ENCODE data around the gene SVOPL.

SVOPL gene

DNA sequence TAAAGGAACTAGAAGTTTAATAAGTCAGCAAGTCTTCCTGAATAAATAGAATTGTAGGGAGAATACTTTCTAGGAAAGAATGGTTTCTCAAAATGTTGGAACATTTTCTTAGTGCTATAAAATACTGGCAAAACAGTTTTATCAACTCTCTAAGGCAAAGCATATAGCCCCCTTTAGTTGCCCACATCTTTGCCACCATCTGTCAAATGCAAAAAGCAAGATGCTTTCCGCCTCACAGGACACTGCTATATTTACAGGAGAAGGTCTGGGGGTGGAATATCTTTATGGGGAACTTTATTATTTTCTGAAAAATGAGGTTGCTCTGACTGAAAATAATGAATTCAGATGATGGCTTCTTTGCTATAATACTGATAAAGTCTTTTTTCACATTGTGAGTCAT, 78.3 kb downstream of the SVOPL start:
- in situ Hi-C loops (cut with MboI; ENCODE audit: low pct_unique_long_range_greater_than_20kb, low sequenced_read_pairs) = no loop called here
- no peak for DNase-seq

DNA sequence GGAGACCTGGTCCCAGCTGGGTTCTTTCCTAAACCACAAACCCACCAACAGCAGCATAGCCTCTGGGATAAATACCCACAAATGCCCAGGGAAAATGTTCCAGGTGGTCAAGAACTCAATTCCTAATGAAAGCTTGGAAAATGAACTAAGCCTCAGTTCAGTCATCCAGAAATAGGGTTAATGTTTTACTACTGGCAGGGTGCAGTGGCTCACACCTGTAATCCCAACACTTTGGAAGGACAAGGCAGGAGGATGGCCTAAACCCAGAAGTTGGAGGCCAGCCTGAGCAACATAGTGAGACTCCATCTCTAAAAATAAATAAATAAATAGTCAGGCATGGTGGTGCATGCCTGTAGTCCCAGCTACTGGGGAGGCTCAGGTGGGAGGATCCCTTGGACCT, 82.2 kb downstream of the SVOPL start:
- in situ Hi-C loops (cut with MboI; ENCODE audit: low pct_unique_long_range_greater_than_20kb, low sequenced_read_pairs) = no loop called here
- DNase-seq = no peak

DNA sequence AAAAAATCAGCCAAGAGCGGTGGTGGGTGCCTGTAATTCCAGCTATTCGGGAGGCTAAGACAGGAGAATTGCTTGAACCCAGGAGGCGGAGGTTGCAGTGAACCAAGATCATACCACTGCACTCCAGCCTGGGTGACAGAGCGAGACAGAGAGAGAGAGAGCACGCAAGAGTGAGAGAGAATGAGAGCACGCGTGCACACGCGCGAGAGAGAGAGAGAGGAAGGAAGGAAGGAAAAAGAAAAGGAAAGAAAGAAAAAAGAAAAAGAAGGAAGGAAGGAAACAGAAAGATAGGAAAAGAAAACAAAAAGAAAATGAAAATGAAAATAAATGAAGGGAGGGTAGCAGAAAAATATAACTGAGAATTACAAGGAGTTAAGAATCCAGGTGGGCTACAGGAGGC, 82.7 kb downstream of the SVOPL start:
- in situ Hi-C loops (cut with MboI; ENCODE audit: low pct_unique_long_range_greater_than_20kb, low sequenced_read_pairs) = no loop called here
- DNase-seq = no peak

DNA sequence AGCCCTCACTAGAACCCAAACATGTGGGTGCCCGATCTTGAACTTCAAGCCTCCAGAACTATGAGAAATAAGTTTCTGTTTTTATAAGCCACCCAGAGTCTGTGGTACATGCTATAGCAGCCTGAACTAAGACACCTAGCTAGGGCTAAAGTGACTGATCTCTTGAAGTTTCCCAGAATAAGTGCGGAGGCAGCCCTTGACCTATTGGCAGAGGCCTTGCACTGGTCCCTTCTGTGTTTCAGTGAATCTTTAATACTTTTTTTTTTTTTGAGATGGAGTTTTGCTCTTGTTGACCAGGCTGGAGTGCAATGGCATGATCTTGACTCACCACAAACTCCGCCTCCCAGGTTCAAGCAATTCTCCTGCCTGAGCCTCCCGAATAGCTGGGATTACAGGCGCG, 85.1 kb downstream of the SVOPL start:
- DNase-seq = no peak
- in situ Hi-C loops (cut with MboI; ENCODE audit: low pct_unique_long_range_greater_than_20kb, low sequenced_read_pairs) = no loop called here

DNA sequence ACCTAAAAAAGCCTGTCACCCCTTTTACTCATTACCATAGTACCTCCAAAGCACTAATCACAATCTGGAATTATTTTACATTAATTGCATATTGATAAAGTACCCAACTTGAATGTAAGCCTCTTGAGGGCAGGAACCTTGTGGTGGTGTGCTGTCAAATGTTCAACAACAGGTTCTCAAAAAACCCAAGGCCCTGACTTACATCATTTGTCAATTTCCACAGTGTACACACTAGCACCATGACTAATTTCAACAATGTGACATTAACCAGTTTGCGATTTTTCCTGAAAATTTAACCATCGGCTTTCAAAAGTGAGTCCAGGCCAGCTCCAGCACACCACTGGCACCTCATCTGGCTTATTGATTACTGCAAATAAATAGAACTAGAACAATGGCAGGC, 87.5 kb downstream of the SVOPL start:
- in situ Hi-C loops (cut with MboI; ENCODE audit: low pct_unique_long_range_greater_than_20kb, low sequenced_read_pairs) = no loop called here
- DNase-seq = no peak

DNA sequence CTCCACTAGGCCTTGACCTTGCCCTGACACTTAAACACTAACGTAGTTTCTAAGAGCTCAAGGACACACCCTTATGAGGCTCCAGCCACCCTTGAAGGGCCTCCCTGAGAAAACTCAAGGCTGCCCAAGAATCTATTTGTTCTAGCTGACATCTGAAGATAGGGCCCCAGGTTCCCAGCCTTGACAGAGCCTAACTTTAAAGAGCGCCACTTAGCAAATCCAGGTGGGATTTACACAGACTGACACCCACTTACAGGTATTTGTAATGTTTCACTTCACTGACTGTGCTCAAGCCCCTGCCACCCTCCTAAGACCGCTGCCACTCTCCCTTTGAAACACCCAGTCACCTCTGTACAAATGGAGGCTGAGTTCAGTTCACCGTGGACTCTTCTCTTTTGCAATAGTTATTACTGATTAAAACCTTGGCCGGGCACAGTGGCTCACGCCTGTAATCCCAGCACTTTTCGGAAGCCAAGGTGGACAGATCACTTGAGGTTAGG, 90.4 kb downstream of the SVOPL start:
- no peak for DNase-seq

DNA sequence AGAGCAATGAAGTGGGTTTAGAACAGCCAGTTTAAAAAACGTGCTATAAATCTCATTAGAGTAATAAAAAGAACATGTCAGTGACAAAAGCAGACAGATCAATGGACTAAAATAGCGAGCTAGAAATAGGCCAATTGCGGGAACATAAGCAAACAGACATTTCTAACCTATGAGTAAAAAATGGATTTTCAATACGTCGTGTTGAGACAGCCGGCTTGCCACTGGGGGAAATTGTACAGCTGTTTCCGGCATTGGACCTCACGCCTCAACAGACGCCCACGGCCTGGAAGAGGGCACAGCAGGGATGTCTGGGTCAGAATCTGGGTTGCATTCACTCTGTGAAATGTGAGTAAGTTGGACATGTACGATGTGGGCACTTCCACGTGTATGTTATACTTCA, 92.9 kb downstream of the SVOPL start:
- in situ Hi-C loops (cut with MboI; ENCODE audit: low pct_unique_long_range_greater_than_20kb, low sequenced_read_pairs) = no loop called here
- peak; percentile 51 for DNase-seq

More for the DNA sequence above, 90.4 kb downstream of the SVOPL start:
- in situ Hi-C loops (cut with MboI; ENCODE audit: low pct_unique_long_range_greater_than_20kb, low sequenced_read_pairs) = no loop called here

DNA sequence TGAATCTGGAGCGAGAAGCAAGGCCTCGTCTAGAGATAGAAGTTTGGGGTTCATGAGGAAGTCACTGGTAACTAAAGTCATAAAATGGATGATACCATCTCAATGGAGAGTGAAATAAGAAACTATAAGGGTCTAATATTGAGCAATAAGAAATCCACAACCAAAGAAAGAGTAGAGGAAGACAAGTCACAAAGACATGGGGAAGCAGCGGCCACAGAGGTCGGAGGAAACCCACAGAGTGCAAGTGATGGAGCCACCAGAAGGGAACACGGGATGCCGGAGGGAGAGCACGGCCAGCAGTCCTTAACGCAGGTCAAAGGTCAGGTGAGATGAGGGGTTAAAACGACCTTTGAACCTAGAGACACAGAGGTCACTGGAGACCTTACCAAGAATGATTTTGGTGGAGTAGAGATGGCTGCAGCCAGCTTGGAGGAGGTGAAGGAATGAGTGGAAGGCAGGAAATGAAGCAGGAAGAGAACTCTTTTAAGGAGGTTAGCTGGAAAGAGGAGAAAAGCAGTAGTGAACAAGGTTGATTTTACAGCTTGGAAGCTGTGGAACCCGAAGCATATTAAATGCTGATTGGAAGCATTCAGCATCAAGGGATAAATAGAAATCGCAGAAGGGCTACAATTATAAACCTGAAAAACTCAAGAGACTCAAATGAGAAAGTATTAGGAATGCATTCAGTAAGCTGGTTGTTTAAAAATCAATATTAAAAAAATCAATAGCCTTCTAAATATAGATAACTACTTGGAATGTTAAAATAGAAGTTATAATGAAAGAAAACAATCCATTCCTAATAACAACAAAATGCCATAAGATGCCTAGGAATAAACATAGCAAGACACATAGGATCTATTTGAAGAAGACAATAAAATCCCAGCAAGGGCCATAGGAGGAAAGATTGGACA, 93.7 kb downstream of the SVOPL start:
- in situ Hi-C loops (cut with MboI; ENCODE audit: low pct_unique_long_range_greater_than_20kb, low sequenced_read_pairs) = no loop called here
- peak; percentile 56 for DNase-seq

DNA sequence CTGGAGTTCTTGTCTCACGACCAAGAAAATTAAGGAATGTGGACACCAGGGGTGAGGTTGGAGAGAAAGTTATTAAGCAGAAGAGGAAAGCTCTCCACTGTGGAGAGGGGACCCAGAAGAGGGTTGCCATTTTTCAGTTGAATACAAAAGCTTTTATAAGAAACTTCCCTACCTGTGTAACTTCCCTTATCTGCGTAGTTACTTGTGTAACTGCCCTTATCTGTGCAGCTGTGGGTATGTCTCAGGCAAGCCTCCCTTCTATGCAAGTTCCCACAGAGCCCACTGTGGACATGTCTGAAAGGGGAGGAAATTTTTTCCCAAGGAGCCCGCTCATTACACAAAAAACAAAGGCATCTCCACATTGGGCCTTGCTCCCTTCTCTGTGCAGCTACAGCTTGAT, 94.9 kb downstream of the SVOPL start:
- peak; percentile 62 for DNase-seq
- in situ Hi-C loops (cut with MboI; ENCODE audit: low pct_unique_long_range_greater_than_20kb, low sequenced_read_pairs) = no loop called here

DNA sequence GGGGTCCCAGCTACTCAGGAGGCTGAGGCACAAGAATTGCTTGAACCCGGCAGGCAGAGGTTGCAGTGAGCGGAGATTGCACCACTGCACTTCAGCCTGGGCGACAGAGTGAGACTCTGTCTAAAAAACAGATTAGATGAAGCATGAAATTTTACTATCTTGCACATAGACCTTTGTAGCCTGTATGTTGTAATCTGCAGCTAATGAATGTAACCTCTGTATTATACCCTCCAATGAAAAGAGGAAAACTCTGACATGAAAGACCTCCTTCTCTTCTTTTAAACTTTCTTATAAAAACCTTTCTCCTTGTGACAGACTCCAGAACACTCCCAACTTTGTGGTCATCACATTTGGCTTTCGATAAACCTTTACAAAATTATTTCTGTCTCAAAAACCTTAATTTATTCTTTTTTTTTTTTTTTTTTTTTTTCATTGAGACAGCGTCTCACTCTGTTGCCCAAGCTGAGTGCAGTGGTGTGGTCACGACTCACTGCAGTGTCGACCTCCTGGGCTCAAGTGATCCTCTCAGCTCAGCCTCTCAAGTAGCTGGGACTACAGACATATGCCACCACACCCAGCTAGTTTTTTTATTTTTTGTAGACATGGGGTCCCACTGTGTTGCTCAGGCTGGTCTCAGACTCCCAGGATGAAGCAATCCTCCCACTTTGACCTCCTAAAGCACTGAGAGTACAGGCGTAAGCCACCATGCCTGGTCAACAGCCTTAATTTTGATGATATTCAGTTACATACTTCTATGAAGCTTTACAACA, 97.4 kb downstream of the SVOPL start:
- in situ Hi-C loops (cut with MboI; ENCODE audit: low pct_unique_long_range_greater_than_20kb, low sequenced_read_pairs) = no loop called here
- no peak for DNase-seq

DNA sequence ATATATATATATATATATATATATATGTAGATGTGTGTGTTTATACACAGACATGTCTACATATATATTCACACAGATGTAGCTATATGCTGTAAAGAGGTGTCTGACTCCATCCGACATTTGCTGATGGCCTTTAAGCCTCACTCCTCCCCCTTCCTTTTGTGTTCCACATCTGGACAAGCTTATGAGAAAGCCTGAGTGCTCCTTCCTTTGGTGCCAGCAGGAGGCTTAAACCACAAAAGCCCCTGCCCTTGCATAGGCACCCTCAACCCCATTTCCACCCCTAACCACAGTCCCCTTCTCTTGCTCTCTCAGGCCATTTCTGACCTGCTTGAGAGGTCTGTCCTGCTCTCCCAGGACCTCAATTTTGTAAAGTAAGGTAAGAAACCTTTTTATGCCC, 98.7 kb downstream of the SVOPL start:
- DNase-seq = peak; percentile 78
- in situ Hi-C loops (cut with MboI; ENCODE audit: low pct_unique_long_range_greater_than_20kb, low sequenced_read_pairs) = no loop called here

DNA sequence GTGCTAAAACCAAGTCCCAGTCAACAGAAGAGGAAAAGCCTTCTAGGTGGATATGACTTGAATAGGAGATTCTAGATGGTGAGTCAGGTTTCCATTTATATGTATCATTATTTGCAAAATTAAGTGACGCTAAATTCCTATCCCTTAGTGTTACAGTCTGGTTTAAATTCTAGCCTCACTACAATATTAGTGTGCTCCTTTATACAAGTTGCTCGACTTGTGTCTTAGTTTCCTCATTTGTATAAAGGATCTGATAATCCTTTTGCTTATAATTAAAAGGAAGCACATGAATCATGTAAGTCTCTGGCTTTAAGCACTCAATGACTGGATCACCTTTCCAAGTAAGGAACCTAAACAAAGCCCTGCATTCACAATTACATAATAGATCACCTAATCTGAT, 105.7 kb downstream of the SVOPL start:
- no peak for DNase-seq
- in situ Hi-C loops (cut with MboI; ENCODE audit: low pct_unique_long_range_greater_than_20kb, low sequenced_read_pairs) = no loop called here

DNA sequence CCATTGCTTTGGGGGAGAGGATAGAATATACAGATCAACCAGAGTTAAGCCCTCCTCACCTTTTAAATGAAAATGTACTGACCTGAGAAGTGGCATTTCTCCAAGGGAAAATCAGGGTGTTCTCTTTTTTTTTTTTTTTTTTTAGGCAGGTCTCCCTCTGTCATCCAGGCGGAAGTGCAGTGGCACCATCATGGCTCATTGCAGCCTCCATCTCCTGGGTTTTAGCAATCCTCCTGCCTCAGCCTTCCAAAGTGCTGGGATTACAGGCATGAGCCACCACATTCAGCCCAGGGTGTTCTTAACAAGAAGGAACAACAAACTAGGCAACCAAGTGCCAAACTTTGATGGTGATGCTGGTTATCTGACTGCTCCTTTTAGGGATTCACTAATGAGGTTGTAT, 111.0 kb downstream of the SVOPL start:
- in situ Hi-C loops (cut with MboI; ENCODE audit: low pct_unique_long_range_greater_than_20kb, low sequenced_read_pairs) = no loop called here
- no peak for DNase-seq

DNA sequence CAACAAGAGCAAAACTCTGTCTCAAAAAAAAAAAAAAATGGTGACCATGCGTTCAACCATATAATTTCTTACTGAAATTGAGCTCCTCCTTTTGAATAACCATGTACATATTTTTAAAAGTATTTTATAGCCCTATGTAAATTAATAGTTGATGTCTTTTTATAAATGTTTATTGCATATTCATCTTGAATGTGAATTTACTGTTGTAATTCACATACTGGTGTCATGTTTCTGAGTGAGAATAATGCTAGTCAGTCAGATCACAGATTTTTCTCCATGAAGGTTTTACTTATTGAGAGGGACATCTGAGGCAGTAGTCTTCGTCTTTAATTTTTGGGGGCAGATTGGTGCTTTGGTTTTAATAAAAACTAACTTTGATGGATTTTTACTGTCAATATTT, 112.2 kb downstream of the SVOPL start:
- in situ Hi-C loops (cut with MboI; ENCODE audit: low pct_unique_long_range_greater_than_20kb, low sequenced_read_pairs) = no loop called here
- DNase-seq = no peak

DNA sequence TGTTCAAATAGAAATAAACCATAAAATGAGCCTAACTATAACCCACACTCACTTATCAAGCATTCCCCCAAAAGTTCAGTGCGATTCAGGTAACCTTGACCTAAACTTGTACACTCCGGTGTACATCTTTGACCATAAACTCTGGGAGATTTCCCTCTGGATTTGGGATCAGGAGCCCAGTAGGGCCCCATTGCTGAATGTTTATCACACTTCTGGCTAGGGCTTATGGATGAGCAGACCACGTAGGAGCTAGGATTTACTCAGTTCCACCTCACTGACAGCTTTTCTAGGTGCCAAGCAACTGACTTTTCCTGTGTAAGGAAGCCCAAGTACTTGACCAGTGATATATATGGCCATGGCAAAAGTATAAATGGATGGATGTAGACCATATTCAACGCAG, 113.7 kb downstream of the SVOPL start:
- no peak for DNase-seq
- in situ Hi-C loops (cut with MboI; ENCODE audit: low pct_unique_long_range_greater_than_20kb, low sequenced_read_pairs) = no loop called here

DNA sequence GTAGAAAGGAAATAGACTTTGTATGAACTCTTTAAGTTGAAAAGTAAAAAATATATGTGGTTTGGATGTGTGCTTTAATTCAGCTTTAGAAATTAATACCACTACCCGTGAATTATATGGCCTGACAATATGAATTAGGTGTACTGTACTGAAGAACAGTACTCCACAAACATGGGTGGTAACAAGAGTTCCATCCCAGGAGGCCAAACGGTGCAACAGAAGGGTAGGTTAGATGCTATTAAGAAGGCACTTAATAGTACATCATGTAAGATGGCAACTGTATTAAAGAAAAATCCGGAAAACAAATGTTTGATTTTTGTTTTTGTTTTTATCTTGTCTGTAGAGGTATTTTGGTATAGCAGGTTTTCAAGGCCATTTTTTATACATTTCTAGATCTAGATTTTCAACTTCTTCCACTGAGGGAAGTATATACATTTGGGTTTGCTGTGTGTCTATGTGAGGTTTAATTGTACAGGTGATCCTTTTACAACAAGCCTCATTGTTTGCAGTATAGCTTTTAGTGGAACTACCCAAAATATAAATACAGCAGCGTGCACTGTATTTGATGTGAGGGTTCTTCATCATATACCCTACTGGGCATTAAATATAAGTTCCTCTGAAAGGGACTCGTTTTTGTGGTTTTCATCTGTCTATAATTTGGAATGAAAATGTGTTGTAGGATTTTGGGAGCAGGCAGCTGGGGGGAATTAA, 115.7 kb downstream of the SVOPL start:
- in situ Hi-C loops (cut with MboI; ENCODE audit: low pct_unique_long_range_greater_than_20kb, low sequenced_read_pairs) = no loop called here
- DNase-seq = no peak

DNA sequence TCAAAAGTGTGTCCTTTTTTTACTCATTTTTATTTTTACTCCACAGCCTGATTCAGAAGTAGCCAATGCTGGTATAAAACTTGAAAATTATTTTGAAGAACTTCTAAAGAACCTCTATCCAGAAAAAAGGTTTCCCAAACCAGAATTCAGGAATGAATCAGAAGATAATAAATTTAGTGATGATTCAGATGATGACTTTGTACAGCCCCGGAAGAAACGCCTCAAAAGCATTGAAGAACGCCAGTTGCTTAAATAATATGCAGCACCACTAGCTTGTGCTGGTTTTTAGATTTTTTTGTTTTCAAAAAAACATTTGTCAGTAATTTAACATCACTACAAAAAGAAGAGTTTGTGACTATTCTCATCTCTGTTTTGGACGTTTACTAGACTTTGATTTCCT, 116.5 kb downstream of the SVOPL start:
- no peak for DNase-seq
- in situ Hi-C loops (cut with MboI; ENCODE audit: low pct_unique_long_range_greater_than_20kb, low sequenced_read_pairs) = no loop called here

DNA sequence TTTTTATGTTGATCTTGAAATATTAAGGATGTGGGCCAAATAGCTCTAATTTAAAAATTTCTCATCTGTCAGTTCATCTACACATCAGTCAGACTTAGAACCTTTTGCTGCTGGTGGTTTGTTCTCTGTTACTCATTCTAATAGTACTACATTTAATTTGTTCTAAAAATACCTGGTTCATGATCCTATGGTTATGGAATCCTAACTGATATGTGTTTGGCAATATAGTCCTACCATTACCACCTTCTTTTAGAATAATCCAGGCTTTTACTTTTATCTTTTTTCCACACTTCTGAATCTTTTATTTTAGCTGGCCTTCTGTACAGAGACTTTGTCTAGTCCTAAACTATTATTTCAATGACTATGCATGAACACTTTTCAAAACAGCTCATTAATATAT, 116.9 kb downstream of the SVOPL start:
- no peak for DNase-seq
- in situ Hi-C loops (cut with MboI; ENCODE audit: low pct_unique_long_range_greater_than_20kb, low sequenced_read_pairs) = no loop called here

DNA sequence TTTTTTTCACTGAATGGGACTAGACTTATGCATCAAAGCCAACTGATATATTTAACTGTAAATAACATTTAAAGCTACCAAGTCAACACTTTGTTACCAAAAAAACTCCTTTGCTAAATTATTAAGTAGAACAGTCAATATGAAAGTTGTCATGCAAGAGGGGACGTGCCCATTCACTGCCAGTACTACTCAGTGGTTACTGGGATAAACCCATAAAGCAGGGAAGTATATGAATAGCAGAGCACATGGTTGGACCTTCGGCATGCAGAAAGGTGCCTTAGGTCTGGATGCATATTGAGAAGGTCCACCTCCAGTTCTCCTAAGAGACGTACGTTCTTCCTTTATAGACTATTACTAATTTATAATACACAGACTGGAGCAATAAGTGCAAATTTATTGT, 120.1 kb downstream of the SVOPL start:
- in situ Hi-C loops (cut with MboI; ENCODE audit: low pct_unique_long_range_greater_than_20kb, low sequenced_read_pairs) = no loop called here
- DNase-seq = no peak

DNA sequence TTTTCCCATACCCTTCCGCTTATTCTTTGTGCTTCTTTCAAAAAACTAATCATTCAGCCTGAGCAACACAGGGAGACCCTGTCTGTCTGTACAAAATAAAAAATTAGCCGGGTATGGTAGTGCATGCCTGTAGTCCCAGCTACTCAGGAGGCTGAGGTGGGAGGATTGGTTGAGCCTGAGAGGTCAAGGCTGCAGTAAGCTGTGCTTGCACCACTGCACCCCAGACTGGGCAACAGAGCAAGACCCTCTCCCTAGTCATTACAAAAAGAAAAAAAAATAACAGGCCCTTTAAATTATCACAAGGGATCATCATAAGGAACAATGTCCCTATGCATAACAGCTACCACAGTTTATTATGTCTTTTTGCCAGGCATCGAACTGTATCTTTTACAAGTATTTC, 121.5 kb downstream of the SVOPL start:
- in situ Hi-C loops (cut with MboI; ENCODE audit: low pct_unique_long_range_greater_than_20kb, low sequenced_read_pairs) = no loop called here
- no peak for DNase-seq
